HepG2 (cell line): Measurements from ENCODE around the gene TRIAP1. TPM values are rescaled to one million over a fixed set of nuclear protein-coding genes. Genes with fewer than 3 reads are reported as not detected.

Experiments used
- ARNT ChIP-seq: fragments of 450-650 bp; IDR thresholded peaks from 2 replicates; pipeline ENCODE4 v1.6.1; 2017
- ELF1 ChIP-seq: sonication (generic); formaldehyde crosslinking; IDR thresholded peaks from 2 replicates; pipeline ENCODE4 v1.4.0; 2020; ENCODE audit warnings: missing genetic modification reagents
- HOXA3 ChIP-seq: sonication (generic); formaldehyde crosslinking; IDR thresholded peaks from 2 replicates; pipeline ENCODE4 v1.5.0; 2020; ENCODE audit warnings: missing genetic modification reagents
- IRF2 ChIP-seq: IDR thresholded peaks from 2 replicates; pipeline ENCODE4 v1.6.1; 2018; ENCODE audit warnings: missing genetic modification reagents, missing compliant biosample characterization
- MEF2D ChIP-seq: sonication (generic); formaldehyde crosslinking; IDR thresholded peaks from 2 replicates; pipeline ENCODE4 v1.5.1; 2020; ENCODE audit warnings: mild to moderate bottlenecking, missing genetic modification reagents
- MLLT10 ChIP-seq: sonication (generic); formaldehyde crosslinking; IDR thresholded peaks from 2 replicates; pipeline ENCODE4 v1.4.0; 2020; ENCODE audit warnings: missing genetic modification reagents
- MYNN ChIP-seq: sonication (generic); formaldehyde crosslinking; IDR thresholded peaks from 2 replicates; pipeline ENCODE4 v1.4.0; 2020; ENCODE audit warnings: mild to moderate bottlenecking, low read depth, missing genetic modification reagents
- PHF5A ChIP-seq: IDR thresholded peaks from one replicate; pipeline ENCODE4 v1.6.1; 2018; ENCODE audit warnings: low read depth, missing genetic modification reagents; ENCODE audit not compliant: unreplicated experiment
- SNAI1 ChIP-seq: sonication (generic); formaldehyde crosslinking; IDR thresholded peaks from 2 replicates; pipeline ENCODE4 v1.5.0; 2020; ENCODE audit warnings: mild to moderate bottlenecking, missing genetic modification reagents, borderline replicate concordance
- SP140L ChIP-seq: sonication (generic); formaldehyde crosslinking; IDR thresholded peaks from 2 replicates; pipeline ENCODE4 v1.4.0; 2020; ENCODE audit warnings: missing genetic modification reagents, borderline replicate concordance
- TBL1XR1 ChIP-seq: fragments of 150-350 bp; IDR thresholded peaks from 2 replicates; pipeline ENCODE4 v1.6.1; 2014; ENCODE audit warnings: borderline replicate concordance, low read length; ENCODE audit not compliant: partially characterized antibody
- TRIM24 ChIP-seq: sonication (generic); formaldehyde crosslinking; IDR thresholded peaks from 2 replicates; pipeline ENCODE4 v1.8.0; 2022; ENCODE audit warnings: mild to moderate bottlenecking, missing genetic modification reagents
- U2AF2 ChIP-seq: fragments of 200-400 bp; formaldehyde crosslinking; IDR thresholded peaks from 2 replicates; pipeline ENCODE4 v1.6.1; 2017; ENCODE audit warnings: low read depth, mild to moderate bottlenecking, low read length
- ZFP36L2 ChIP-seq: sonication (generic); formaldehyde crosslinking; IDR thresholded peaks from 2 replicates; pipeline ENCODE4 v1.4.0; 2020; ENCODE audit warnings: missing genetic modification reagents
- ZNF12 ChIP-seq: sonication (generic); formaldehyde crosslinking; IDR thresholded peaks from 2 replicates; pipeline ENCODE4 v1.5.0; 2020; ENCODE audit warnings: missing genetic modification reagents
- ZNF17 ChIP-seq: sonication (generic); formaldehyde crosslinking; IDR thresholded peaks from 2 replicates; pipeline ENCODE4 v1.5.0; 2020; ENCODE audit warnings: mild to moderate bottlenecking, missing genetic modification reagents
- ZNF33A ChIP-seq: sonication (generic); formaldehyde crosslinking; IDR thresholded peaks from 2 replicates; pipeline ENCODE4 v1.5.1; 2020; ENCODE audit warnings: missing genetic modification reagents, mild to moderate bottlenecking, moderate library complexity, borderline replicate concordance
- ZNF75D ChIP-seq: sonication (generic); formaldehyde crosslinking; IDR thresholded peaks from 2 replicates; pipeline ENCODE4 v1.8.1; 2023; ENCODE audit warnings: missing genetic modification reagents, mild to moderate bottlenecking, borderline replicate concordance
- ZNF879 ChIP-seq: sonication (generic); formaldehyde crosslinking; IDR thresholded peaks from 2 replicates; pipeline ENCODE4 v1.8.1; 2023; ENCODE audit warnings: missing genetic modification reagents
- polyA plus RNA-seq, 8 experiments: library from polyadenylated mRNA; depleted of rRNA in 3 of 8; stranded (reverse) in 7 of 8; unstranded in 1 of 8; fragments of >200 nt; fragmentation: Illumina TruSeq in 4 of 8; extraction: Trizol in 4 of 8; gene quantifications; 2 replicates each; pipeline versions ENCODE4 v1.2.1 to v1.2.3, GENCODE V29; 2011 to 2016; ENCODE audit warnings: low read depth in 4 of 8, missing spikeins in 1 of 8, mixed read lengths in 1 of 8; ENCODE audit not compliant: insufficient read depth in 1 of 8
- total RNA-seq, 5 experiments: library from RNA; depleted of rRNA; stranded (reverse); fragments of >200 nt; fragmentation: Illumina TruSeq; extraction: Trizol; gene quantifications; 2 replicates each; pipeline ENCODE4 v1.2.3, GENCODE V29; 2016; ENCODE audit warnings: low read depth in 1 of 5
- TF ChIP-seq, protein P1 (sequence below): IDR thresholded peaks from 2 replicates; pipeline ENCODE4 v1.6.1; 2016
- TF ChIP-seq, protein P2 (sequence below): sonication (generic); formaldehyde crosslinking; IDR thresholded peaks from 2 replicates; pipeline ENCODE4 v1.5.1; 2020; ENCODE audit warnings: missing genetic modification reagents, mild to moderate bottlenecking, borderline replicate concordance
- TF ChIP-seq, protein P3 (sequence below): sonication (generic); IDR thresholded peaks from 2 replicates; pipeline ENCODE4 v1.6.1; 2016; ENCODE audit warnings: low read depth, borderline replicate concordance
- TF ChIP-seq, protein P4 (sequence below): sonication (generic); formaldehyde crosslinking; IDR thresholded peaks from 2 replicates; pipeline ENCODE4 v1.8.0; 2022; ENCODE audit warnings: mild to moderate bottlenecking, missing genetic modification reagents, moderate library complexity
- TF ChIP-seq, protein P5 (sequence below): sonication (generic); formaldehyde crosslinking; IDR thresholded peaks from 2 replicates; pipeline ENCODE4 v1.5.1; 2020; ENCODE audit warnings: missing genetic modification reagents, mild to moderate bottlenecking, borderline replicate concordance
- TF ChIP-seq, protein P6 (sequence below): sonication (generic); formaldehyde crosslinking; IDR thresholded peaks from 2 replicates; pipeline ENCODE4 v1.4.0; 2020; ENCODE audit warnings: missing genetic modification reagents; ENCODE audit errors: not compliant biosample characterization

Gene TRIAP1
- total and polyA plus RNA-seq, 2 of the 13 experiments (the other 11 are each of a cell fraction or from before 2014, with no cell fraction given), result 55.0 to 117 TPM

DNA sequence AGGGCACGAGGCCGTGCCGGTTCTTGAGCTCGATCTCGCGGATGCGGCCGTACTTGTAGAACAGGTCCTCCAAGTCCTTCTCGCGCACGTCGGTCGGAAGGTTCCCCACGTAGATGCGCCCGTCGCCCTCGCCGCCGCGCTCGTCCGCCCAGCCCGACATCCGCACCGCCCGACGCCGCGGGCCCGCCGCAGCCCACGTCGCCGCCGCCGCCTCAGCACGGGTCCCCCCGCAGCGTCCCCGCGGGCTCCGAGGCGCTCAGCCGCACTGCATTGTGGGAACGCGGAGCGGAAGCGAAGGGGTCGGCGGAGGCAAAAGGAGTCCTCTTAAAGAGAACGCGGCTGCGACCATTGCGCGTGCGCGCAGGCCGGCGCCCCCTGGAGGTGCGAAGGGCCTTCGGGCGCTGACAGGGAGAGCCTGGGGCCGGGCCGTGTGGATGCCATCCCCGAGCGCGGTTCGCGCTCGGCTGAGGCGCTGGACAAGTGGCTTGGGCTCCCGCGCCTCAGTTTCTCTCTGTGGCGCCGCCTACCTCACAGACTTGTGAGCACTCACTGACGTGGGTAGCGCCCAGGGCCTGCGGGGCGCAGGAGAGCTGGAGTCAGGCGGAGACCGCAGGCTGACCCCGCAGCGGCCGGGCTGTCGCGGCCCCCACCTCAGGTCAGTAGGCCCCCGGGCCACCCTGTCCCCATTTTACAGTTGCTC, 23.4 kb upstream of the TRIAP1 start, which contains the start of gene SRSF9 (continued):
- TF ChIP-seq TRIM24 (CRISPR knock-in tag), result no peak
- peak; percentile 81; the same call in 1 of the 2 replicates for TF ChIP-seq HOXA3
- no peak for TF ChIP-seq ARNT
- no peak for TF ChIP-seq TBL1XR1
- TF ChIP-seq SP140L (CRISPR knock-in tag), result 0 out of 2 replicates have a peak, but pooled peaks have one; percentile 32
- no peak for TF ChIP-seq PHF5A (CRISPR knock-in tag)
- TF ChIP-seq, protein P1, sequence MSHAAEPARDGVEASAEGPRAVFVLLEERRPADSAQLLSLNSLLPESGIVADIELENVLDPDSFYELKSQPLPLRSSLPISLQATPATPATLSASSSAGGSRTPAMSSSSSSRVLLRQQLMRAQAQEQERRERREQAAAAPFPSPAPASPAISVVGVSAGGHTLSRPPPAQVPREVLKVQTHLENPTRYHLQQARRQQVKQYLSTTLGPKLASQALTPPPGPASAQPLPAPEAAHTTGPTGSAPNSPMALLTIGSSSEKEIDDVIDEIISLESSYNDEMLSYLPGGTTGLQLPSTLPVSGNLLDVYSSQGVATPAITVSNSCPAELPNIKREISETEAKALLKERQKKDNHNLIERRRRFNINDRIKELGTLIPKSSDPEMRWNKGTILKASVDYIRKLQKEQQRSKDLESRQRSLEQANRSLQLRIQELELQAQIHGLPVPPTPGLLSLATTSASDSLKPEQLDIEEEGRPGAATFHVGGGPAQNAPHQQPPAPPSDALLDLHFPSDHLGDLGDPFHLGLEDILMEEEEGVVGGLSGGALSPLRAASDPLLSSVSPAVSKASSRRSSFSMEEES, result no peak
- no peak for TF ChIP-seq ZNF33A (CRISPR knock-in tag)
- peak; percentile 86; the same call in 1 of the 2 replicates for TF ChIP-seq SNAI1 (CRISPR knock-in tag)
- no peak for TF ChIP-seq ZNF75D (CRISPR knock-in tag)
- TF ChIP-seq, protein P2, sequence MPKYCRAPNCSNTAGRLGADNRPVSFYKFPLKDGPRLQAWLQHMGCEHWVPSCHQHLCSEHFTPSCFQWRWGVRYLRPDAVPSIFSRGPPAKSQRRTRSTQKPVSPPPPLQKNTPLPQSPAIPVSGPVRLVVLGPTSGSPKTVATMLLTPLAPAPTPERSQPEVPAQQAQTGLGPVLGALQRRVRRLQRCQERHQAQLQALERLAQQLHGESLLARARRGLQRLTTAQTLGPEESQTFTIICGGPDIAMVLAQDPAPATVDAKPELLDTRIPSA (CRISPR knock-in tag), result no peak
- peak; percentile 88 for TF ChIP-seq ELF1 (CRISPR knock-in tag)
- TF ChIP-seq MLLT10 (CRISPR knock-in tag), result no peak
- TF ChIP-seq MEF2D (CRISPR knock-in tag), result 0 out of 2 replicates have a peak, but pooled peaks have one; percentile 34
- TF ChIP-seq ZNF12 (CRISPR knock-in tag), result no peak
- no peak for TF ChIP-seq MYNN (CRISPR knock-in tag)
- no peak for TF ChIP-seq U2AF2
- no peak for TF ChIP-seq ZNF17
- peak; percentile 68; the same call in 1 of the 2 replicates for TF ChIP-seq IRF2 (CRISPR knock-in tag)
- TF ChIP-seq, protein P3, sequence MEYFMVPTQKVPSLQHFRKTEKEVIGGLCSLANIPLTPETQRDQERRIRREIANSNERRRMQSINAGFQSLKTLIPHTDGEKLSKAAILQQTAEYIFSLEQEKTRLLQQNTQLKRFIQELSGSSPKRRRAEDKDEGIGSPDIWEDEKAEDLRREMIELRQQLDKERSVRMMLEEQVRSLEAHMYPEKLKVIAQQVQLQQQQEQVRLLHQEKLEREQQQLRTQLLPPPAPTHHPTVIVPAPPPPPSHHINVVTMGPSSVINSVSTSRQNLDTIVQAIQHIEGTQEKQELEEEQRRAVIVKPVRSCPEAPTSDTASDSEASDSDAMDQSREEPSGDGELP, result no peak
- TF ChIP-seq, protein P4, sequence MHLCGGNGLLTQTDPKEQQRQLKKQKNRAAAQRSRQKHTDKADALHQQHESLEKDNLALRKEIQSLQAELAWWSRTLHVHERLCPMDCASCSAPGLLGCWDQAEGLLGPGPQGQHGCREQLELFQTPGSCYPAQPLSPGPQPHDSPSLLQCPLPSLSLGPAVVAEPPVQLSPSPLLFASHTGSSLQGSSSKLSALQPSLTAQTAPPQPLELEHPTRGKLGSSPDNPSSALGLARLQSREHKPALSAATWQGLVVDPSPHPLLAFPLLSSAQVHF (CRISPR knock-in tag), result no peak
- TF ChIP-seq, protein P5, sequence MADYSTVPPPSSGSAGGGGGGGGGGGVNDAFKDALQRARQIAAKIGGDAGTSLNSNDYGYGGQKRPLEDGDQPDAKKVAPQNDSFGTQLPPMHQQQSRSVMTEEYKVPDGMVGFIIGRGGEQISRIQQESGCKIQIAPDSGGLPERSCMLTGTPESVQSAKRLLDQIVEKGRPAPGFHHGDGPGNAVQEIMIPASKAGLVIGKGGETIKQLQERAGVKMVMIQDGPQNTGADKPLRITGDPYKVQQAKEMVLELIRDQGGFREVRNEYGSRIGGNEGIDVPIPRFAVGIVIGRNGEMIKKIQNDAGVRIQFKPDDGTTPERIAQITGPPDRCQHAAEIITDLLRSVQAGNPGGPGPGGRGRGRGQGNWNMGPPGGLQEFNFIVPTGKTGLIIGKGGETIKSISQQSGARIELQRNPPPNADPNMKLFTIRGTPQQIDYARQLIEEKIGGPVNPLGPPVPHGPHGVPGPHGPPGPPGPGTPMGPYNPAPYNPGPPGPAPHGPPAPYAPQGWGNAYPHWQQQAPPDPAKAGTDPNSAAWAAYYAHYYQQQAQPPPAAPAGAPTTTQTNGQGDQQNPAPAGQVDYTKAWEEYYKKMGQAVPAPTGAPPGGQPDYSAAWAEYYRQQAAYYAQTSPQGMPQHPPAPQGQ, result no peak
- TF ChIP-seq ZNF879 (CRISPR knock-in tag), result no peak
- no peak for TF ChIP-seq ZFP36L2 (CRISPR knock-in tag)
- TF ChIP-seq, protein P6, sequence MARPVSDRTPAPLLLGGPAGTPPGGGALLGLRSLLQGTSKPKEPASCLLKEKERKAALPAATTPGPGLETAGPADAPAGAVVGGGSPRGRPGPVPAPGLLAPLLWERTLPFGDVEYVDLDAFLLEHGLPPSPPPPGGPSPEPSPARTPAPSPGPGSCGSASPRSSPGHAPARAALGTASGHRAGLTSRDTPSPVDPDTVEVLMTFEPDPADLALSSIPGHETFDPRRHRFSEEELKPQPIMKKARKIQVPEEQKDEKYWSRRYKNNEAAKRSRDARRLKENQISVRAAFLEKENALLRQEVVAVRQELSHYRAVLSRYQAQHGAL (CRISPR knock-in tag), result no peak
